Trophoblast cell (in vitro differentiated cells and primary cell): ENCODE results near the gene LRGUK.

Source experiments
- DNase-seq, 2 donors: peaks; one replicate each; pipeline ENCODE4 v3.0.0-alpha.2; 2016
- H2AFZ ChIP-seq: 2 replicates; pipeline ENCODE4 v1.6.1; 2013; ENCODE audit warnings: low read length, moderate library complexity, mild to moderate bottlenecking; ENCODE audit not compliant: insufficient read depth, poor library complexity
- H2AK5ac ChIP-seq: 2 replicates; pipeline ENCODE4 v1.6.1; 2013; ENCODE audit warnings: mild to moderate bottlenecking, low read length
- H2BK120ac ChIP-seq: 2 replicates; pipeline ENCODE4 v1.6.1; 2013; ENCODE audit warnings: low read length, mild to moderate bottlenecking, moderate library complexity; ENCODE audit not compliant: insufficient read depth, poor library complexity
- H2BK12ac ChIP-seq: 2 replicates; pipeline ENCODE4 v1.6.1; 2013; ENCODE audit warnings: mild to moderate bottlenecking, low read length, moderate library complexity
- H2BK5ac ChIP-seq: 2 replicates; pipeline ENCODE4 v1.6.1; 2013; ENCODE audit warnings: low read length, low read depth, moderate library complexity, mild to moderate bottlenecking; ENCODE audit not compliant: poor library complexity
- H3K14ac ChIP-seq: 2 replicates; pipeline ENCODE4 v1.6.1; 2013; ENCODE audit warnings: mild to moderate bottlenecking, low read length
- H3K18ac ChIP-seq: 2 replicates; pipeline ENCODE4 v1.6.1; 2013; ENCODE audit warnings: mild to moderate bottlenecking, low read length
- H3K23ac ChIP-seq: 2 replicates; pipeline ENCODE4 v1.6.1; 2013; ENCODE audit warnings: low read length
- H3K27ac ChIP-seq: 2 replicates; pipeline ENCODE4 v1.5.1; 2013; ENCODE audit warnings: low read depth, mild to moderate bottlenecking, inconsistent platforms, low read length, moderate library complexity
- H3K27me3 ChIP-seq: 2 replicates; pipeline ENCODE4 v1.6.1; 2013; ENCODE audit warnings: inconsistent platforms, mild to moderate bottlenecking, low read length, moderate library complexity; ENCODE audit not compliant: insufficient read depth
- H3K36me3 ChIP-seq, 2 experiments: 1 replicate in 1 of 2; 2 replicates in 1 of 2; pipeline ENCODE4 v1.6.1; 2013; ENCODE audit warnings: low read length in 2 of 2, mild to moderate bottlenecking in 2 of 2, moderate library complexity in 1 of 2; ENCODE audit not compliant: insufficient read depth in 2 of 2, control insufficient read depth in 1 of 2
- H3K4ac ChIP-seq: 2 replicates; pipeline ENCODE4 v1.6.1; 2013; ENCODE audit warnings: low read depth, mild to moderate bottlenecking, low read length, moderate library complexity
- H3K4me1 ChIP-seq, 2 experiments: 1 replicate in 1 of 2; 2 replicates in 1 of 2; pipeline ENCODE4 v1.6.1; 2013; ENCODE audit warnings: low read length in 2 of 2, mild to moderate bottlenecking in 2 of 2, moderate library complexity in 1 of 2; ENCODE audit not compliant: insufficient read depth in 2 of 2, control insufficient read depth in 1 of 2
- H3K4me2 ChIP-seq: 2 replicates; pipeline ENCODE4 v1.6.1; 2013; ENCODE audit warnings: inconsistent platforms, mild to moderate bottlenecking, low read length, moderate library complexity
- H3K4me3 ChIP-seq: 2 replicates; pipeline ENCODE4 v1.5.1; 2013; ENCODE audit warnings: mild to moderate bottlenecking, low read depth, low read length, inconsistent platforms
- H3K79me1 ChIP-seq: one replicate; pipeline ENCODE4 v1.6.1; 2013; ENCODE audit warnings: low read length
- H3K79me2 ChIP-seq: 2 replicates; pipeline ENCODE4 v1.6.1; 2013; ENCODE audit warnings: low read length, mild to moderate bottlenecking; ENCODE audit not compliant: control insufficient read depth, insufficient read depth, poor library complexity
- H3K9ac ChIP-seq: 2 replicates; pipeline ENCODE4 v1.6.1; 2013; ENCODE audit warnings: mild to moderate bottlenecking, low read length
- H3K9me3 ChIP-seq: 2 replicates; pipeline ENCODE4 v1.6.1; 2013; ENCODE audit warnings: low read depth, mild to moderate bottlenecking, control low read depth, inconsistent platforms, low read length; ENCODE audit not compliant: insufficient read depth
- H4K12ac ChIP-seq: 2 replicates; pipeline ENCODE4 v1.6.1; 2013; ENCODE audit warnings: low read depth, mild to moderate bottlenecking, low read length, moderate library complexity
- H4K8ac ChIP-seq: 2 replicates; pipeline ENCODE4 v1.6.1; 2013; ENCODE audit warnings: low read depth, mild to moderate bottlenecking, low read length, moderate library complexity
- H4K91ac ChIP-seq: one replicate; pipeline ENCODE4 v1.6.1; 2013; ENCODE audit warnings: low read depth, mild to moderate bottlenecking, low read length, moderate library complexity
- WGBS: extraction: QIAGEN DNeasy Blood & Tissue Kit; methylation state at CpG from one replicate; pipeline ENCODE4 v1.1.7; 2013; ENCODE audit warnings: missing lambda C conversion rate; ENCODE audit not compliant: insufficient read length, insufficient coverage; ENCODE audit errors: extremely low coverage; 5-methylcytosine and 5-hydroxymethylcytosine counted together

LRGUK gene

GRCh38 chr7:134104166-134104565 lies 23.0 kb upstream of the LRGUK start:
- Histone ChIP-seq H3K23ac (no peak overlapping the region), H3K9ac (no peak overlapping the region), H2BK5ac (no peak overlapping the region), H3K14ac (no peak overlapping the region), H3K79me2 (no peaks in the 10 kb centered on the region), H2AFZ (no peak overlapping the region), H3K18ac (no peak overlapping the region), H4K8ac (no peak overlapping the region), H4K12ac (no peak overlapping the region), H2AK5ac (no peak overlapping the region), H4K91ac (no peak overlapping the region), H3K4me2 (no peak overlapping the region), H3K27me3 (no peaks in the 10 kb centered on the region), H3K9me3 (no peaks in the 10 kb centered on the region), H3K79me1 (no peaks in the 10 kb centered on the region), H3K4ac (no peak overlapping the region), H3K4me3 (no peak overlapping the region), H2BK120ac (no peak overlapping the region), H3K36me3 (no peaks in the 10 kb centered on the region), H2BK12ac (no peak overlapping the region), H3K4me1 (no peaks in the 10 kb centered on the region), H3K27ac (no peak overlapping the region)
- WGBS, result no CpG with 5 or more reads among the region's 4 CpGs
- DNase-seq, result no peak

GRCh38 chr7:134105841-134106240 lies 21.3 kb upstream of the LRGUK start:
- Histone ChIP-seq H3K27ac (no peak overlapping the region), H4K12ac (no peak overlapping the region), H3K23ac (no peak overlapping the region), H2BK5ac (no peak overlapping the region), H2BK12ac (no peak overlapping the region), H3K4me3 (no peak overlapping the region), H3K79me2 (no peaks in the 10 kb centered on the region), H3K9ac (no peak overlapping the region), H2BK120ac (no peak overlapping the region), H3K18ac (no peak overlapping the region), H3K9me3 (no peaks in the 10 kb centered on the region), H3K79me1 (no peaks in the 10 kb centered on the region), H3K4ac (no peak overlapping the region), H3K4me2 (no peak overlapping the region), H4K91ac (no peak overlapping the region), H3K27me3 (no peaks in the 10 kb centered on the region), H3K4me1 (no peaks in the 10 kb centered on the region), H3K14ac (no peak overlapping the region), H4K8ac (no peak overlapping the region), H2AK5ac (no peak overlapping the region), H3K36me3 (no peaks in the 10 kb centered on the region), H2AFZ (no peak overlapping the region)
- no CpG with 5 or more reads among the region's 5 CpGs for WGBS
- no peak for DNase-seq

DNA sequence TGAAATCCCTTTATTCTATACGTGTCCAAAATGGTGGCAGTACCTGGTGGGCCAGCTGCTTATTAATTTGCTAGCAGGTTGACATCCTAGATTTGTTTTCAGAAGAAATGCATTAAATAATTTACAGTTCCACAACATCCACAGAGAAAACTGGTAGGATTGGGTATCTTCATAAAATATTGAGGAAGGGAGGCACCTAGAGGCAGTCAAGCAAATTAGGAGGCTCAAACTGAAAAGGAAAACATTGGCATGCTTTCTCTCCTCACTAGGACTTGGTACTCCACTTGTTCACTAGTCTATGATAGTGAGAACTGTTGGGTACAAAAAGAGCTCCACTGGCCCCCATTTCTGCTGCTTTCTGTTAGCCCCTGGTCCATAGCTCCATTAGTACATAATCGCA lies 18.3 kb upstream of the LRGUK start:
- Histone ChIP-seq H4K8ac (no peak overlapping the region), H2BK12ac (no peak overlapping the region), H2BK120ac (no peak overlapping the region), H2BK5ac (no peak overlapping the region), H3K4ac (no peak overlapping the region), H3K36me3 (no peaks in the 10 kb centered on the region), H3K79me2 (no peaks in the 10 kb centered on the region), H3K23ac (no peak overlapping the region), H3K9me3 (no peaks in the 10 kb centered on the region), H3K4me2 (no peak overlapping the region), H3K4me1 (no peaks in the 10 kb centered on the region), H3K9ac (no peak overlapping the region), H4K12ac (no peak overlapping the region), H4K91ac (no peak overlapping the region), H3K4me3 (no peak overlapping the region), H2AFZ (no peak overlapping the region), H3K79me1 (no peaks in the 10 kb centered on the region), H3K14ac (no peak overlapping the region), H2AK5ac (no peak overlapping the region), H3K27me3 (no peaks in the 10 kb centered on the region), H3K18ac (no peak overlapping the region), H3K27ac (no peak overlapping the region)
- no peak for DNase-seq
- WGBS, result no CpG with 5 or more reads among the region's 2 CpGs

DNA sequence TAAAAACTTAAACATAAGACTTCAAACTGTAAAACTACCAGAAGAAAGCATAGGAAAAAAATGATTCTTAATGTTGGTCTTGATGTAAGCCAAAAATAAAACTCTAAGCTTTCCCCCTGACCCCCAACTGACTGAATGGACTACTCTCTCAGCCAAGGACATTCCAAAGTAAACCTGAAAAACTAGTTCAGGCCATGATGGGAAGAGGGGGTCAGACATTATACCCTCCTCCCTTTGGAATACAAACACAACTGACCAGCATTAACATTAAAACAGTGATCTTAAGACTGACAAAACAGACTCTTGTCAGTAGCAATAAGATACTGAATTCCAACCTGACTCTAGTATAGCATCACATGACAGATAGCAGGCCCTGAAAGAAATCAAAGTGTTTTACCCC lies 13.5 kb upstream of the LRGUK start:
- Histone ChIP-seq H3K27ac (no peak overlapping the region), H4K8ac (no peak overlapping the region), H3K9ac (no peak overlapping the region), H3K36me3 (no peaks in the 10 kb centered on the region), H2AK5ac (no peak overlapping the region), H3K18ac (no peak overlapping the region), H3K9me3 (no peaks in the 10 kb centered on the region), H2AFZ (no peak overlapping the region), H3K27me3 (no peaks in the 10 kb centered on the region), H3K14ac (no peak overlapping the region), H2BK12ac (no peak overlapping the region), H2BK5ac (no peak overlapping the region), H4K91ac (no peak overlapping the region), H4K12ac (no peak overlapping the region), H3K4me2 (no peak overlapping the region), H3K4ac (no peak overlapping the region), H2BK120ac (no peak overlapping the region), H3K79me2 (no peaks in the 10 kb centered on the region), H3K23ac (no peak overlapping the region), H3K4me1 (no peaks in the 10 kb centered on the region), H3K79me1 (no peaks in the 10 kb centered on the region), H3K4me3 (no peak overlapping the region)
- no peak for DNase-seq

GRCh38 chr7:134114992-134115391 lies 12.1 kb upstream of the LRGUK start:
- H3K18ac ChIP-seq, result no peak overlapping the region
- no peak overlapping the region for H3K27ac ChIP-seq
- H2BK5ac ChIP-seq, result no peak overlapping the region
- H2BK12ac ChIP-seq, result no peak overlapping the region
- no peak for DNase-seq
- H4K8ac ChIP-seq, result no peak overlapping the region
- no peak overlapping the region for H2AK5ac ChIP-seq
- H3K4me1 ChIP-seq, result no peaks in the 10 kb centered on the region
- H3K79me1 ChIP-seq, result no peaks in the 10 kb centered on the region
- H3K9ac ChIP-seq, result no peak overlapping the region
- H3K4me2 ChIP-seq, result no peak overlapping the region
- H4K12ac ChIP-seq, result no peak overlapping the region
- H3K27me3 ChIP-seq, result no peaks in the 10 kb centered on the region
- no peak overlapping the region for H2AFZ ChIP-seq
- no peak overlapping the region for H3K14ac ChIP-seq
- H3K79me2 ChIP-seq, result no peaks in the 10 kb centered on the region
- H3K4me3 ChIP-seq, result no peak overlapping the region
- H3K36me3 ChIP-seq, result no peaks in the 10 kb centered on the region
- H3K9me3 ChIP-seq, result no peaks in the 10 kb centered on the region
- no CpG with 5 or more reads among the region's 4 CpGs for WGBS
- H4K91ac ChIP-seq, result no peak overlapping the region
- no peak overlapping the region for H2BK120ac ChIP-seq
- no peak overlapping the region for H3K4ac ChIP-seq
- no peak overlapping the region for H3K23ac ChIP-seq
